Upper lobe of right lung (tissue), 1 donor: ENCODE measurements around the gene TMTC1. TPM values are rescaled to one million over a fixed set of nuclear protein-coding genes. Genes with fewer than 3 reads are reported as not detected.

Experiments used
- ATAC-seq: fragments of 200-7000 bp; cut with Tn5 transposase; one replicate; pipeline ENCODE4 v1.9.1; 2020; ENCODE audit warnings: mild to moderate bottlenecking, moderate library complexity
- DNase-seq: peaks from one replicate; pipeline ENCODE4 v3.0.0-alpha.2; 2020
- H3K27ac ChIP-seq: fragments of 200-600 bp; one replicate; pipeline ENCODE4 v1.8.0; 2022
- H3K27me3 ChIP-seq: fragments of 200-600 bp; one replicate; pipeline ENCODE4 v1.8.0; 2022; ENCODE audit warnings: mild to moderate bottlenecking
- H3K36me3 ChIP-seq: fragments of 200-600 bp; one replicate; pipeline ENCODE4 v1.8.0; 2022
- H3K4me1 ChIP-seq: fragments of 200-600 bp; one replicate; pipeline ENCODE4 v1.8.0; 2022
- H3K4me3 ChIP-seq: fragments of 200-600 bp; one replicate; pipeline ENCODE4 v1.8.0; 2022; ENCODE audit warnings: mild to moderate bottlenecking
- H3K9me3 ChIP-seq: fragments of 200-600 bp; one replicate; pipeline ENCODE4 v1.8.0; 2022
- intact Hi-C: fragments of 100-400 bp; cut with DNase I; formaldehyde crosslinking; loops from one replicate; pipeline ENCODE4 v1.11.0; 2022
- total RNA-seq: library from RNA; stranded (reverse); fragmentation: NEBNext Ultra II Directional; extraction: Animal tissue kit (Norgen Biotek cat#: 25700); gene quantifications from one replicate; pipeline ENCODE4 v1.2.1, GENCODE V29; 2021
- TF ChIP-seq, protein P1 (sequence below): fragments of 200-600 bp; IDR thresholded peaks from one replicate; pipeline ENCODE4 v1.8.0; 2022; ENCODE audit warnings: antibody characterized with exemption
- donor health status: DM: no; HTN: yes; CAD: no; lungs with severe emphysema.

The TMTC1 gene
- total RNA-seq, 1 donor from 2014 or later, result 37.4 TPM

GRCh38 chr12:29591140-29592020 is 192.4 kb downstream of the TMTC1 start:
- Histone ChIP-seq H3K9me3 (no peaks in the 10 kb centered on the region), H3K4me1 (peaks cover 5% of the 10 kb centered on the region), H3K27ac (no peak overlapping the region), H3K4me3 (no peak overlapping the region), H3K27me3 (no peaks in the 10 kb centered on the region), H3K36me3 (no peaks in the 10 kb centered on the region)
- ATAC-seq (no peak), DNase-seq (no peak)
- intact Hi-C loops, result no loop called here
- TF ChIP-seq, protein P1, sequence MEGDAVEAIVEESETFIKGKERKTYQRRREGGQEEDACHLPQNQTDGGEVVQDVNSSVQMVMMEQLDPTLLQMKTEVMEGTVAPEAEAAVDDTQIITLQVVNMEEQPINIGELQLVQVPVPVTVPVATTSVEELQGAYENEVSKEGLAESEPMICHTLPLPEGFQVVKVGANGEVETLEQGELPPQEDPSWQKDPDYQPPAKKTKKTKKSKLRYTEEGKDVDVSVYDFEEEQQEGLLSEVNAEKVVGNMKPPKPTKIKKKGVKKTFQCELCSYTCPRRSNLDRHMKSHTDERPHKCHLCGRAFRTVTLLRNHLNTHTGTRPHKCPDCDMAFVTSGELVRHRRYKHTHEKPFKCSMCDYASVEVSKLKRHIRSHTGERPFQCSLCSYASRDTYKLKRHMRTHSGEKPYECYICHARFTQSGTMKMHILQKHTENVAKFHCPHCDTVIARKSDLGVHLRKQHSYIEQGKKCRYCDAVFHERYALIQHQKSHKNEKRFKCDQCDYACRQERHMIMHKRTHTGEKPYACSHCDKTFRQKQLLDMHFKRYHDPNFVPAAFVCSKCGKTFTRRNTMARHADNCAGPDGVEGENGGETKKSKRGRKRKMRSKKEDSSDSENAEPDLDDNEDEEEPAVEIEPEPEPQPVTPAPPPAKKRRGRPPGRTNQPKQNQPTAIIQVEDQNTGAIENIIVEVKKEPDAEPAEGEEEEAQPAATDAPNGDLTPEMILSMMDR, result peak; percentile 16

DNA sequence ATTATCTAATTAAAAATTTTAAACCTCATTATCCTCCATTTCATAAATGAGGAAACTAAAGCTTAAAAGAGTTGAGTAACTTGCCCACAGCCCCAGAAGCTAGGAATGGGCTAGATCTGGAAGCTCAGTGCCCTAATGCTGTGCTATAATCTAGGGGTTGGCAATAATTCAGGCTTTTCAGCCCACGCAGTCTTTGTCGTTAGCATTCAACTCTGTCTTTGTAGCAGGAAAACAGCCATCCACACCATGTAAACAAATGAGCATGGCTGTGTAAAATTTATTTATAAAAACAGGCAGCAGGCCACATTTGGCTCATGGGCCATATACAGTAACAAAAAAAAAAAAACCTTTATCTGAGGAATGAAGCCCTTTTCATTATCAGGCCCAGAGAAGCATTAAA is 193.9 kb downstream of the TMTC1 start:
- intact Hi-C loops, result no loop called here
- H3K27ac ChIP-seq, result peak overlapping the region; percentile 1
- no peaks in the 10 kb centered on the region for H3K9me3 ChIP-seq
- H3K36me3 ChIP-seq, result no peaks in the 10 kb centered on the region
- H3K4me1 ChIP-seq, result peaks cover 5% of the 10 kb centered on the region
- TF ChIP-seq, protein P1, result no peak
- no peak for DNase-seq
- H3K27me3 ChIP-seq, result no peaks in the 10 kb centered on the region
- H3K4me3 ChIP-seq, result no peak overlapping the region
- no peak for ATAC-seq

GRCh38 chr12:29589286-29589820 is 194.4 kb downstream of the TMTC1 start:
- Histone ChIP-seq H3K9me3 (no peaks in the 10 kb centered on the region), H3K27ac (no peak overlapping the region), H3K36me3 (no peaks in the 10 kb centered on the region), H3K4me1 (peaks cover 5% of the 10 kb centered on the region), H3K27me3 (no peaks in the 10 kb centered on the region), H3K4me3 (no peak overlapping the region)
- DNase-seq, result no peak
- peak; percentile 14 for ATAC-seq
- TF ChIP-seq, protein P1, result no peak
- intact Hi-C loops, result no loop called here

DNA sequence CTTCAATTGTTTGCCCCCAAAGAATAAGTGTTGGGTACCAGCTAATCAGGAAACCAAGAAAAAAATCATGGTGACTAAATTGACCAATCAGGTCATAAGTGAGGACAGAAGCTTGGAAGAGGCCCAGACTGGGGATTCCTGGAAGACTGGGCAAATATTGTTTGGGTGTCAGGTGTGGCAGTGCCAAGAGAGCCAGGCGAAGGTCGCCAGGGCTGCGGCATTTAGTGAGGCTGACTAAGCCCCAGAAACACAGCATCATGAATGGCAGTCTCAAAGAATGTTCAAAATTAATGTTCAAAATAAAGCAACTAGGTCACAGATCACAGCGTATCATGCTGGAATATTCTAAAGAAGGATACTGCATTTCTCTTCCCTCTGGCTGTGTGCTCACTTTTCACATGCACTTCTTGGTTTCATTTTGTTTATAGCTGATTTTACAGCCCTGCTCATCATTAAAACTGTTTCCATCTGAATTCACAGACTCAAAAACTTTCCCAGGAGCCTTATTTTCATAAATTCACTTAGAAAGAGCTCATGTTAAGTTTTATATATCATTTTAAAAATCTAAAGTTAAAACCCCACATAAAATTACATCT is 201.0 kb downstream of the TMTC1 start:
- TF ChIP-seq, protein P1, result no peak
- DNase-seq, result no peak
- H3K9me3 ChIP-seq, result no peaks in the 10 kb centered on the region
- ATAC-seq, result no peak
- peaks cover 16% of the 10 kb centered on the region for H3K4me1 ChIP-seq
- no peaks in the 10 kb centered on the region for H3K36me3 ChIP-seq
- H3K27me3 ChIP-seq, result no peaks in the 10 kb centered on the region
- no peak overlapping the region for H3K4me3 ChIP-seq
- intact Hi-C loops, result no loop called here
- H3K27ac ChIP-seq, result no peak overlapping the region

DNA sequence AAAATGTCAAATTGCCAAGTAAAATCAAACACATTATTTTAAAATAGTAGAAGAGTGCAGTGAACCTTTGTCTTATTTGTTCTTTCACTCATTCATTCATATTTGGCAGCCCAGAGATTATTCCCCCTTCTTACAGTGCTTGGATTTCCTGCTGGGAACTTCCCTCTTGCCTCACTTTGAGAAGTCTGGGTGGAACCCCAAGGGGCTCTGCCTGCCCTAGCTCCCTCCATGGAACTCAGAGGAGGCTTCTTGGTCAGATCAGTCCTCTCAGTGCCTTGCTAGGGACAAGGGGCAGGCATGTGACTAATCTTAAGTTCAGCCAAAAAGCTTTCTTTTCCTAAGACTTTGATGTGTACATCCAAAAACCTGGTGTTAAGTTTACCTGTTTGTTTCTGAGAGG is 201.6 kb downstream of the TMTC1 start:
- H3K27me3 ChIP-seq, result no peaks in the 10 kb centered on the region
- TF ChIP-seq, protein P1, result no peak
- H3K4me3 ChIP-seq, result no peak overlapping the region
- DNase-seq (no peak), ATAC-seq (no peak)
- H3K9me3 ChIP-seq, result no peaks in the 10 kb centered on the region
- intact Hi-C loops, result no loop called here
- H3K36me3 ChIP-seq, result no peaks in the 10 kb centered on the region
- H3K4me1 ChIP-seq, result peaks cover 16% of the 10 kb centered on the region
- H3K27ac ChIP-seq, result no peak overlapping the region
